Sigmoid colon (tissue), 7 donors: ENCODE measurements around the gene TMEM260. TPM values are rescaled to one million over a fixed set of nuclear protein-coding genes. Genes with fewer than 3 reads are reported as not detected.

Experiments
- DNase-seq: peaks from one replicate; pipeline ENCODE4 v3.0.0-alpha.2; 2019
- H3K27ac ChIP-seq, 4 donors: fragments of 200-600 bp; sonication (generic); one replicate each; pipeline ENCODE4 v1.5.1; 2016 to 2019; ENCODE audit warnings: mild to moderate bottlenecking in 1 of 4
- H3K27me3 ChIP-seq, 3 donors: fragments of 200-600 bp; sonication (generic); one replicate each; pipeline ENCODE4 v1.5.1; 2019; ENCODE audit warnings: mild to moderate bottlenecking in 1 of 3
- H3K36me3 ChIP-seq, 4 donors: fragments of 200-600 bp; sonication (generic); one replicate each; pipeline ENCODE4 v1.5.1; 2016 to 2019
- H3K4me1 ChIP-seq, 4 donors: fragments of 200-600 bp; sonication (generic); one replicate each; pipeline ENCODE4 v1.5.1; 2017 to 2019
- H3K4me3 ChIP-seq, 4 donors: fragments of 200-600 bp; sonication (generic); one replicate each; pipeline ENCODE4 v1.5.1; 2017 to 2019; ENCODE audit warnings: mild to moderate bottlenecking in 2 of 4, moderate library complexity in 1 of 4
- H3K9me3 ChIP-seq, 4 donors: fragments of 200-600 bp in 3 of 4; sonication (generic) in 3 of 4; one replicate each; pipeline versions ENCODE4 v1.5.1 to v1.6.1; 2013 to 2019
- CTCF ChIP-seq, 4 experiments: fragments of 450-650 bp in 3 of 4; fragments of 200-600 bp in 1 of 4; IDR thresholded peaks; one replicate each; pipeline ENCODE4 v1.5.1; 2016 to 2019; ENCODE audit warnings: antibody characterized with exemption in 4 of 4, mild to moderate bottlenecking in 3 of 4, moderate library complexity in 2 of 4
- EP300 ChIP-seq, 4 donors: sonication (generic); formaldehyde crosslinking; IDR thresholded peaks; one replicate each; pipeline ENCODE4 v1.6.1; 2017; ENCODE audit warnings: antibody characterized with exemption in 4 of 4
- POLR2A ChIP-seq, 2 donors: fragments of 450-650 bp; IDR thresholded peaks; one replicate each; pipeline ENCODE4 v1.6.1; 2016; ENCODE audit warnings: antibody characterized with exemption in 2 of 2, mild to moderate bottlenecking in 2 of 2, moderate library complexity in 2 of 2
- POLR2AphosphoS5 ChIP-seq, 4 donors: sonication (generic); formaldehyde crosslinking; IDR thresholded peaks; one replicate each; pipeline ENCODE4 v1.6.1; 2017; ENCODE audit warnings: antibody characterized with exemption in 4 of 4
- WGBS, 2 donors: extraction: QIAGEN DNeasy Blood & Tissue Kit; methylation state at CpG; one replicate each; pipeline ENCODE4 v1.1.7; 2013; 5-methylcytosine and 5-hydroxymethylcytosine counted together
- intact Hi-C: fragments of 100-400 bp; cut with DNase I; formaldehyde crosslinking; loops from one replicate; pipeline ENCODE4 v1.15.1; 2023
- polyA plus RNA-seq, 3 donors: library from polyadenylated mRNA; stranded (reverse); fragments of 200-250 nt; gene quantifications; one replicate each; pipeline ENCODE4 v1.2.3, GENCODE V29; 2013
- total RNA-seq, 4 donors: library from RNA; depleted of rRNA; stranded (reverse); fragments of >200 nt; gene quantifications; one replicate each; pipeline ENCODE4 v1.1.0, GENCODE V29; 2016
- donor health status: healthy with polysubstance abuse.
- donor health status: Bipolar disorder and iron deficiency.
- donor health status: healthy.

Gene TMEM260
- total and polyA plus RNA-seq, 7 donors: 1.6 to 15.0 (median 10.3) TPM

GRCh38 chr14:56543436-56543835 lies 36.2 kb upstream of the TMEM260 start:
- no peak overlapping the region for H3K27ac ChIP-seq
- no peaks in the 10 kb centered on the region for H3K9me3 ChIP-seq
- DNase-seq: no peak
- no peaks in the 10 kb centered on the region for H3K4me1 ChIP-seq
- no peak overlapping the region for H3K4me3 ChIP-seq
- intact Hi-C loops: no loop called here
- TF ChIP-seq CTCF (IDR thresholded peaks at IDR 0.05) (no peak), POLR2AphosphoS5 (IDR thresholded peaks at IDR 0.05) (no peak), EP300 (IDR thresholded peaks at IDR 0.05) (no peak), POLR2A (IDR thresholded peaks at IDR 0.05) (no peak)
- no peaks in the 10 kb centered on the region for H3K36me3 ChIP-seq
- no peaks in the 10 kb centered on the region for H3K27me3 ChIP-seq

- Histone ChIP-seq H3K4me3 (no peak overlapping the region), H3K27me3 (peaks cover 0 to 4% (median 0%) of the 10 kb centered on the region in 3 donors), H3K4me1 (no peaks in the 10 kb centered on the region), H3K9me3 (no peaks in the 10 kb centered on the region), H3K27ac (no peak overlapping the region), H3K36me3 (no peaks in the 10 kb centered on the region)
- no peak for DNase-seq
- TF ChIP-seq CTCF (IDR thresholded peaks at IDR 0.05): no peak
- no peak for TF ChIP-seq POLR2A (IDR thresholded peaks at IDR 0.05)
- no peak for TF ChIP-seq POLR2AphosphoS5 (IDR thresholded peaks at IDR 0.05)
- TF ChIP-seq EP300 (IDR thresholded peaks at IDR 0.05): no peak
- intact Hi-C loops: no loop called here
- WGBS, 2 donors: 52 to 55% methylated on average over 2 of the region's 2 CpGs
Measured at GRCh38 chr14:56549721-56550120, 29.9 kb upstream of the TMEM260 start.

GRCh38 chr14:56552615-56553014 lies 27.0 kb upstream of the TMEM260 start:
- 55 to 66% methylated on average over 4 of the region's 4 CpGs for WGBS, 2 donors
- Histone ChIP-seq H3K9me3 (no peaks in the 10 kb centered on the region), H3K4me3 (no peak overlapping the region), H3K27me3 (peaks cover 0 to 4% (median 0%) of the 10 kb centered on the region in 3 donors), H3K27ac (no peak overlapping the region), H3K4me1 (no peaks in the 10 kb centered on the region), H3K36me3 (no peaks in the 10 kb centered on the region)
- no peak for TF ChIP-seq CTCF (IDR thresholded peaks at IDR 0.05)
- no peak for TF ChIP-seq EP300 (IDR thresholded peaks at IDR 0.05)
- no peak for TF ChIP-seq POLR2AphosphoS5 (IDR thresholded peaks at IDR 0.05)
- no peak for TF ChIP-seq POLR2A (IDR thresholded peaks at IDR 0.05)
- no peak for DNase-seq
- intact Hi-C loops: no loop called here

- H3K27me3 ChIP-seq: peaks cover 0 to 10% (median 0%) of the 10 kb centered on the region in 3 donors
- WGBS, 2 donors: 76 to 92% methylated on average over 6 of the region's 6 CpGs
- no peaks in the 10 kb centered on the region for H3K36me3 ChIP-seq
- H3K4me3 ChIP-seq: no peak overlapping the region
- no peak overlapping the region for H3K27ac ChIP-seq
- no peaks in the 10 kb centered on the region for H3K9me3 ChIP-seq
- intact Hi-C loops: no loop called here
- DNase-seq: no peak
- H3K4me1 ChIP-seq: no peaks in the 10 kb centered on the region
- TF ChIP-seq POLR2A (IDR thresholded peaks at IDR 0.05) (no peak), POLR2AphosphoS5 (IDR thresholded peaks at IDR 0.05) (no peak), CTCF (IDR thresholded peaks at IDR 0.05) (no peak), EP300 (IDR thresholded peaks at IDR 0.05) (no peak)
Measured at GRCh38 chr14:56554301-56554700, 25.3 kb upstream of the TMEM260 start.

- Histone ChIP-seq H3K27me3 (peaks cover 0 to 10% (median 0%) of the 10 kb centered on the region in 3 donors), H3K4me3 (no peak overlapping the region), H3K4me1 (no peaks in the 10 kb centered on the region), H3K9me3 (no peaks in the 10 kb centered on the region), H3K27ac (no peak overlapping the region), H3K36me3 (no peaks in the 10 kb centered on the region)
- no peak for DNase-seq
- 36 to 70% methylated on average over 5 of the region's 5 CpGs for WGBS, 2 donors
- intact Hi-C loops: no loop called here
- TF ChIP-seq CTCF (IDR thresholded peaks at IDR 0.05): no peak
- no peak for TF ChIP-seq POLR2AphosphoS5 (IDR thresholded peaks at IDR 0.05)
- TF ChIP-seq POLR2A (IDR thresholded peaks at IDR 0.05): no peak
- no peak for TF ChIP-seq EP300 (IDR thresholded peaks at IDR 0.05)
Measured at GRCh38 chr14:56555921-56556570, 23.6 kb upstream of the TMEM260 start.
